ENCODE measurements around the gene CCDC27.

The CCDC27 gene

GRCh38 chr1:3762151-3762872, 10.1 kb downstream of the CCDC27 start:
- H3K27ac ChIP-seq: no peak overlapping the region
- H3K9me3 ChIP-seq (ENCODE audit: control insufficient read depth, low read length): no peaks in the 10 kb centered on the region
- H3K4me1 ChIP-seq: no peaks in the 10 kb centered on the region
- H2AFZ ChIP-seq: no peak overlapping the region
- no peak overlapping the region for H3K4me2 ChIP-seq (ENCODE audit: low read length)
- H3K36me3 ChIP-seq (ENCODE audit: control insufficient read depth, insufficient read depth, low read length): no peaks in the 10 kb centered on the region
- H3K79me2 ChIP-seq: no peaks in the 10 kb centered on the region
- no peaks in the 10 kb centered on the region for H3K27me3 ChIP-seq (ENCODE audit: control insufficient read depth, insufficient read depth, low read length)
- TF ChIP-seq, protein P1, sequence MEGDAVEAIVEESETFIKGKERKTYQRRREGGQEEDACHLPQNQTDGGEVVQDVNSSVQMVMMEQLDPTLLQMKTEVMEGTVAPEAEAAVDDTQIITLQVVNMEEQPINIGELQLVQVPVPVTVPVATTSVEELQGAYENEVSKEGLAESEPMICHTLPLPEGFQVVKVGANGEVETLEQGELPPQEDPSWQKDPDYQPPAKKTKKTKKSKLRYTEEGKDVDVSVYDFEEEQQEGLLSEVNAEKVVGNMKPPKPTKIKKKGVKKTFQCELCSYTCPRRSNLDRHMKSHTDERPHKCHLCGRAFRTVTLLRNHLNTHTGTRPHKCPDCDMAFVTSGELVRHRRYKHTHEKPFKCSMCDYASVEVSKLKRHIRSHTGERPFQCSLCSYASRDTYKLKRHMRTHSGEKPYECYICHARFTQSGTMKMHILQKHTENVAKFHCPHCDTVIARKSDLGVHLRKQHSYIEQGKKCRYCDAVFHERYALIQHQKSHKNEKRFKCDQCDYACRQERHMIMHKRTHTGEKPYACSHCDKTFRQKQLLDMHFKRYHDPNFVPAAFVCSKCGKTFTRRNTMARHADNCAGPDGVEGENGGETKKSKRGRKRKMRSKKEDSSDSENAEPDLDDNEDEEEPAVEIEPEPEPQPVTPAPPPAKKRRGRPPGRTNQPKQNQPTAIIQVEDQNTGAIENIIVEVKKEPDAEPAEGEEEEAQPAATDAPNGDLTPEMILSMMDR (IDR thresholded peaks at IDR 0.05): no peak
- H3K4me3 ChIP-seq (ENCODE audit: low read depth, low read length): no peak overlapping the region
- H3K9ac ChIP-seq: no peak overlapping the region

GRCh38 chr1:3762873-3763228, 10.6 kb downstream of the CCDC27 start:
- H3K79me2 ChIP-seq: no peaks in the 10 kb centered on the region
- H2AFZ ChIP-seq: no peak overlapping the region
- no peak overlapping the region for H3K27ac ChIP-seq
- H3K4me3 ChIP-seq (ENCODE audit: low read depth, low read length): no peak overlapping the region
- no peaks in the 10 kb centered on the region for H3K27me3 ChIP-seq (ENCODE audit: control insufficient read depth, insufficient read depth, low read length)
- no peaks in the 10 kb centered on the region for H3K4me1 ChIP-seq
- no peaks in the 10 kb centered on the region for H3K9me3 ChIP-seq (ENCODE audit: control insufficient read depth, low read length)
- H3K36me3 ChIP-seq (ENCODE audit: control insufficient read depth, insufficient read depth, low read length): no peaks in the 10 kb centered on the region
- no peak overlapping the region for H3K9ac ChIP-seq
- TF ChIP-seq, protein P1 (IDR thresholded peaks at IDR 0.05): no peak
- H3K4me2 ChIP-seq (ENCODE audit: low read length): no peak overlapping the region

GRCh38 chr1:3763351-3764125, 11.3 kb downstream of the CCDC27 start:
- H3K36me3 ChIP-seq (ENCODE audit: control insufficient read depth, insufficient read depth, low read length): no peaks in the 10 kb centered on the region
- H3K4me1 ChIP-seq: no peaks in the 10 kb centered on the region
- H2AFZ ChIP-seq: no peak overlapping the region
- H3K27ac ChIP-seq: no peak overlapping the region
- no peaks in the 10 kb centered on the region for H3K79me2 ChIP-seq
- no peak overlapping the region for H3K4me2 ChIP-seq (ENCODE audit: low read length)
- no peak overlapping the region for H3K4me3 ChIP-seq (ENCODE audit: low read depth, low read length)
- no peaks in the 10 kb centered on the region for H3K27me3 ChIP-seq (ENCODE audit: control insufficient read depth, insufficient read depth, low read length)
- TF ChIP-seq, protein P1 (IDR thresholded peaks at IDR 0.05): no peak
- H3K9me3 ChIP-seq (ENCODE audit: control insufficient read depth, low read length): no peaks in the 10 kb centered on the region
- H3K9ac ChIP-seq: no peak overlapping the region

GRCh38 chr1:3767328-3767925, 15.2 kb downstream of the CCDC27 start:
- Histone ChIP-seq H3K79me2 (no peaks in the 10 kb centered on the region), H2AFZ (no peak overlapping the region), H3K4me3 (ENCODE audit: low read depth, low read length) (no peak overlapping the region), H3K4me1 (no peaks in the 10 kb centered on the region), H3K9ac (no peak overlapping the region), H3K4me2 (ENCODE audit: low read length) (no peak overlapping the region), H3K27ac (no peak overlapping the region), H3K9me3 (ENCODE audit: control insufficient read depth, low read length) (no peaks in the 10 kb centered on the region), H3K36me3 (ENCODE audit: control insufficient read depth, insufficient read depth, low read length) (no peaks in the 10 kb centered on the region), H3K27me3 (ENCODE audit: control insufficient read depth, insufficient read depth, low read length) (no peaks in the 10 kb centered on the region)
- TF ChIP-seq, protein P1 (IDR thresholded peaks at IDR 0.05): no peak
